ENCODE results near the gene LTB.

Gene LTB

DNA sequence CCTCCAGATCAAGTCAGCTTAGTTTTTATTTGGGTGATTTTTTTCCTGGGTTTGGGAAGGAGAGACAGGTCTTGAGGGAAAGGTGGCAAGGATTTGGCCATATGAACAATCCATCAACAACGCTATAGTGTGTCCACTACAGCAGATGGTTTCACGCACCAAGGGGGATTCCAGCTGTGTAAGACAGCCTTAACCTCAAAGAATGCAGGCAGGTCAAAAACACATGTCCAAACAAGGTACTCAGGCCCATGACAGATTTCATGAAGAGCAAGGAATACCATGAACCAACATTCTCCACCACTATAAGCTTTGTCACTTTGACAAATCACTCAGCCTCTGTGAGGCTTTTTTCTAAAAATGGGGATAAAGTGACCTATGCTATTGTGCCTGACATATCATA, 34.8 kb upstream of the LTB start:
- TF ChIP-seq ZFX (IDR thresholded peaks at IDR 0.05; ENCODE audit: borderline replicate concordance): no peak
- TF ChIP-seq, protein P1, sequence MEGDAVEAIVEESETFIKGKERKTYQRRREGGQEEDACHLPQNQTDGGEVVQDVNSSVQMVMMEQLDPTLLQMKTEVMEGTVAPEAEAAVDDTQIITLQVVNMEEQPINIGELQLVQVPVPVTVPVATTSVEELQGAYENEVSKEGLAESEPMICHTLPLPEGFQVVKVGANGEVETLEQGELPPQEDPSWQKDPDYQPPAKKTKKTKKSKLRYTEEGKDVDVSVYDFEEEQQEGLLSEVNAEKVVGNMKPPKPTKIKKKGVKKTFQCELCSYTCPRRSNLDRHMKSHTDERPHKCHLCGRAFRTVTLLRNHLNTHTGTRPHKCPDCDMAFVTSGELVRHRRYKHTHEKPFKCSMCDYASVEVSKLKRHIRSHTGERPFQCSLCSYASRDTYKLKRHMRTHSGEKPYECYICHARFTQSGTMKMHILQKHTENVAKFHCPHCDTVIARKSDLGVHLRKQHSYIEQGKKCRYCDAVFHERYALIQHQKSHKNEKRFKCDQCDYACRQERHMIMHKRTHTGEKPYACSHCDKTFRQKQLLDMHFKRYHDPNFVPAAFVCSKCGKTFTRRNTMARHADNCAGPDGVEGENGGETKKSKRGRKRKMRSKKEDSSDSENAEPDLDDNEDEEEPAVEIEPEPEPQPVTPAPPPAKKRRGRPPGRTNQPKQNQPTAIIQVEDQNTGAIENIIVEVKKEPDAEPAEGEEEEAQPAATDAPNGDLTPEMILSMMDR (IDR thresholded peaks at IDR 0.05): no peak

DNA sequence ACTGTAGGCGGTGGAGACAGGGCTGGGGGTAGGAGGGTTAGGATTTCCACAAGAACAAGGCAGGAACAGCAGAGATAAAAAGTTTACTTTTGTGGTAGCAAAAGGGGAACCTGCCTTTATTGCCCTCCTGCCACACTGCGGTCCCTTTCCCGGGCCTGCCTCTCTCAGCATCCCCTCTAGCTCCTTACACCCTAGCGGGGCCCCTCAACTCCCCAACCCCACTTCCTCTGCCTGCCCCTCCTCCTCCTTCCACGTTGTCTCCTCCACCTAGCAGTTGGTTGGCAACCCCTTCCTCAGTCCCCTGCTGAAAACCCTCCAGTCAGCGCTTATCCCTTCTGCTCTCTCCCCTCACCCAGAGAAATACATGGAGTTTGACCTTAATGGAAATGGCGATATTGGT, 33.5 kb upstream of the LTB start:
- no peak overlapping the region for H3K27ac ChIP-seq
- TF ChIP-seq, protein P1 (IDR thresholded peaks at IDR 0.05): no peak
- no peak for TF ChIP-seq ZFX (IDR thresholded peaks at IDR 0.05; ENCODE audit: borderline replicate concordance)

More for the DNA sequence above, 34.8 kb upstream of the LTB start:
- no peak overlapping the region for H3K27ac ChIP-seq

DNA sequence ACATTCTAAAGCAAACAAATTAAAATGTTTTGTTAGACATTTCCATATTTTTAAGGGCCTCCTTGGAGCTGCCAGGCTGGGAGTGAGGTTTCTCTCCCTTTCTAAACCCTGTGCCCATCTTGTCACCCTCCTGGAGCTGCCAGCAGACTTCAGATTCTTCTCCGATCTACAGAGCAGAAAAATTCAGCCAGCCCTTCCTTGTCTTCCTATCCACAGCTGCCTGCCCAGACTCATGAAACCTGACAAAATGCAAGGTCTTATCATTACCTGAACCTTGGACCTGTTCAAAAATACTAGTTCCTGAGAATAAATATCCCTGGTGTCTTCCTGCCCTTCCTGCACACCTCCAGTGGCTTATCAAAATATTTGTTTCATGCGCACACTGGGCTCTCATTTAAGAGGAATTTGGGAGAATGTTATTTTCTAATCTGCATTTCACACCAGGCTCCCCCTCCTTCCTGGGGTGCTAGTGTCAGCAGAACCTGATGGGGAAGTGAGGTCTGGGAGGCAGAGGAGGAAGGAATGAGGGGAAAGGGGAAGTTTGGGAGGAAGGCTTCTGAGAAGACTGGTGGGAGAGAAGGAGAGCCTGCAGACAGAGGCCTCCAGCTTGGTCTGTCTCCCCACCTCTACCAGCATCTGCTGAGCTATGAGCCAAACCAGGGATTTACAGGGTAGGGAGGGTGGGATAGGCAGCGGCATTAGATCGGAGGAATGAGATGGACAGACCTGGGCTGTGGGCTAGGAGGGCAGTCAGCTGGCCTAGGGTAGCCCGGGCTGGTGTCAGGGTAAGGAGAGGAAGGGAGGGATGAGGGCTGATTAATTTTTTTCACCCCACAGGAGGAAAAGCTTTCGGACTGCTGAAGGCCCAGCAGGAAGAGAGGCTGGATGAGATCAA, 32.7 kb upstream of the LTB start, which contains the start of gene AIF1:
Gene AIF1, plus strand, starts transcription at position 551 of the 895 bp plus-strand sequence. Its CDS starts 96 bp downstream, at position 647.
- TF ChIP-seq, protein P1 (IDR thresholded peaks at IDR 0.05): no peak
- TF ChIP-seq ZFX (IDR thresholded peaks at IDR 0.05; ENCODE audit: borderline replicate concordance): no peak
- H3K27ac ChIP-seq: no peak within 1 kb of the TSS

DNA sequence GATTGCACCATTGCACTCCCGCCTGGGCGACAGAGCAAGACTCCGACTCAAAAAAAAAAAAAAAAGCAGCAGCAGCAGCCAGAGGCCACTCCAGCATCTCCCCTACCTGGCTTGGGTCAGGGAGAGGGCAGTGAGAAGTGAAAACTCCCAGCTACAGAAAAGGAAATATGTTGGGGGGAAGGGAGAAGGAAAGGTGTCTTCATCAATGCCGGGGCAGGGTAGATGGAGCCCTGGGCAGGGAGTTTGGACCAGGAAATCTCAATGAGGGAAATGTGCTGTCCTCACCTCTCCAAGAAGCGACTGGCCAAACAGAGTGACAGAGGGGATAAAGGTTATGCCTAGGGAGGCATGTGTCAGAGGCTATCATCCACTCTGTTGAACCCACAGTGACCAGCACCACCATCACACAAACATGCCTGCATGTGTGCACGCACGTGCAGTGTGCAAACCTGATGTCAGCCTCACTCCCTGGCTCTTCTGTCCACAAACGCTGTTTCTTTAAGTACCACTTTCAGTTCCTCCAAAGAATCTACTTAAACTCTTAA, 31.9 kb upstream of the LTB start:
- no peak overlapping the region for H3K27ac ChIP-seq
- TF ChIP-seq ZFX (IDR thresholded peaks at IDR 0.05; ENCODE audit: borderline replicate concordance): no peak
- TF ChIP-seq, protein P1 (IDR thresholded peaks at IDR 0.05): no peak

DNA sequence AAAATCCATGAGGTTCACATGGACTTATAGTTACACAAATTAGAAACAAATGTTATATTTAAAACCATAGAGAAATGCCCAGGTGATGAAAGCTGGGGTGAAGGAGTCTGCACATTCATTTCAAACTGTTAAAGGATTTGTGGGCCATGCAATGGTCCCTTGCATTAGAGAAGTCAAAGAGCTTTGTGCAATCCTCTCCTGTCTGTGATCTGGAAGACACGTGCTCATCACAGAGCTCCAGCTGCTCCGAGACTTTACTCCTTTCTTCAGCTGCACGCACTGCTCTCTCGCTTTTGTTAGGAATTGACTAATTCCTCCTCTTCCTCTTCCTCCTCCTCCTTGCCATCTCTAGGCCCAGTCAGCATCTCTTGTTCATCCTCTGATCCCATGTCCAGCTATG, 28.7 kb upstream of the LTB start:
- H3K27ac ChIP-seq: no peak overlapping the region
- no peak for TF ChIP-seq ZFX (IDR thresholded peaks at IDR 0.05; ENCODE audit: borderline replicate concordance)
- TF ChIP-seq, protein P1 (IDR thresholded peaks at IDR 0.05): no peak

DNA sequence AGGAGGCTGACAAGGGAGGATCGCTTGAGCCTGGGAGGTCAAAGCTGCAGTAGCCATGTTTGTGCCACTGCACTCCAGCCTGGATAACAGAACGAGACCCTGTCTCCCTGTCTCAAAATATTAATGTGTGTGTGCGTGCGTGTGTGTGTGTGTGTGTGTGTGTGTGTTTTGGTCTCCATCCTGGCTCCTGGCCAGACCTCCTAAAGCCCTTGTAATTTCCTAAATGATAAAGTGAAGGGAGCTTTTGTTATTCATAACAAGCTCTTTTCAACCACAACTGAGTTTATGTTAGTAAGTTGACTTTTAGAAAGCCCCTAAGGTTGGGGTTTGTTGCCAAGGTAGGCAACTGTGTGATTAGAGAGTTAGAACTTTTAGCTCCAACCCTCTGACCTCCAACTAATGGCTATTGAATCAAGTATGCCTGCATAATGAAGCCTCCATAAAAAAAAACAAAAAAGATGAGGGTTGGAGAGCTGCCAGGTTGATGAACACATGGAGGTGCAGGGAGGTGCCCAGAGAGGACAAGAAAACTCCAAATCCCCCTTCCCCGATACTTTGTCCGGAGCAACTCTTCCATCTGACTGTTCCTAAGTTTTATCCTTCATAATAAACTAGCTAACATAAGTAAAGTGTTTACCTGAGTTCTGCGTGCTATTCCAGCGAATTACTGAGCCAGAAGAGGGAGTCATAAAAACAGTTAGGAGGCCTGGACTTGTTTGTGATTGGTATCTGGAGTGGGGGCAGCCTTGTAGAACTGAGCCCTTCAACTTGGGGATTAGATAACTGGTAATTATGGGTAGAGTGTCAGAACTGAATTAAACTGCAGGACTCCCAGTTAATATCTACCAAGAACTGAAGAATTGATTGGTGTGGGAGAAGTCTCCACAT, 27.5 kb upstream of the LTB start:
- no peak overlapping the region for H3K27ac ChIP-seq
- TF ChIP-seq ZFX (IDR thresholded peaks at IDR 0.05; ENCODE audit: borderline replicate concordance): no peak
- TF ChIP-seq, protein P1 (IDR thresholded peaks at IDR 0.05): no peak

Data from 22Rv1 (cell line).